ENCODE data around the gene ANKRD12.

DNA sequence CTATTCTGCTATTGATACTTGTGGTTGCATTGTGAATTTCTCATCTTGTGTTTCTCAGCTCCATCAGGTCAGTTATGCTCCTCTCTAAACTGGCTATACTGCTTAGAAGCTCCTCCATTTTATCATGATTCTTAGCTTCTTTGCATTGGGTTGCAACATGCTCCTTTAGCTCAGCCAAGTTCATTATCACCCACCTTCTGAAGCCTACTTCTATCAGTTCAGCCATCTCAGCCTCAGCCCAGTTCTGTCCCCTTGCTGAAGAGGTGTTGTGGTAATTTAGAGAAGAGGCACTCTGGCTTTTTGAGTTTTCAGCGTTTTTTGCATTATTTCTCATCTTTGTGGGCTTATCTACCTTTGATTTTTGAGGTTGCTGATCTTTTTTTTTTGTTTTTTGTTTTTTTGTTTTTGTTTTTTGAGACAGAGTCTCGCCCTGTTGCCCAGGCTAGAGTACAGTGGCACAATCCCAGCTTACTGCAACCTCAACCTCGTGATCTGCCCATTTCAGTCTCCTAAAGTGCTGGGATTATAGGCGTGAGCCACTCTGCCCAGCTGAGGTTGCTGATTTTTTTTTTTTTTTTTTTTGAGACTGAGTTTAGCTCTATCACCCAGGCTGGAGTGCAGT is 36.0 kb downstream of the ANKRD12 start:
- TF ChIP-seq ZNF592 (IDR thresholded peaks at IDR 0.05) (no peak), POLR2AphosphoS5 (IDR thresholded peaks at IDR 0.05; ENCODE audit: low read length) (no peak), KDM1A (IDR thresholded peaks at IDR 0.05; ENCODE audit: borderline replicate concordance) (no peak), GABPA (IDR thresholded peaks at IDR 0.05; ENCODE audit: low read depth) (no peak), TAF1 (IDR thresholded peaks at IDR 0.05; ENCODE audit: borderline replicate concordance, low read depth, low read length) (no peak), POLR2A (IDR thresholded peaks at IDR 0.05; ENCODE audit: low read depth, low read length) (no peak)
- TF ChIP-seq, protein P1, sequence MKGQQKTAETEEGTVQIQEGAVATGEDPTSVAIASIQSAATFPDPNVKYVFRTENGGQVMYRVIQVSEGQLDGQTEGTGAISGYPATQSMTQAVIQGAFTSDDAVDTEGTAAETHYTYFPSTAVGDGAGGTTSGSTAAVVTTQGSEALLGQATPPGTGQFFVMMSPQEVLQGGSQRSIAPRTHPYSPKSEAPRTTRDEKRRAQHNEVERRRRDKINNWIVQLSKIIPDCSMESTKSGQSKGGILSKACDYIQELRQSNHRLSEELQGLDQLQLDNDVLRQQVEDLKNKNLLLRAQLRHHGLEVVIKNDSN (IDR thresholded peaks at IDR 0.05; ENCODE audit: borderline replicate concordance, extremely low read length, insufficient read depth, low read depth, low read length): no peak

All from GM12878 (cell line).